Measurements from ENCODE around the gene PSME3IP1. TPM values are rescaled to one million over a fixed set of nuclear protein-coding genes. Genes with fewer than 3 reads are reported as not detected.

The PSME3IP1 gene
- total RNA-seq, 1 experiment from 2014 or later, result 98.4 TPM

GRCh38 chr16:57226701-57227621 lies 41.1 kb upstream of the PSME3IP1 start:
- H3K4me2 ChIP-seq (ENCODE audit: low read depth, low read length, poor library complexity, severe bottlenecking), result no peak overlapping the region
- no peak overlapping the region for H3K4me3 ChIP-seq (ENCODE audit: low read length)
- H2AFZ ChIP-seq (ENCODE audit: low read length), result no peak overlapping the region
- H3K9ac ChIP-seq (ENCODE audit: low read length), result no peak overlapping the region
- H3K9me3 ChIP-seq (ENCODE audit: low read length), result no peaks in the 10 kb centered on the region
- no peak overlapping the region for H3K27ac ChIP-seq (ENCODE audit: low read length)
- no peaks in the 10 kb centered on the region for H3K79me2 ChIP-seq (ENCODE audit: low read length)
- no peak for DNase-seq
- H3K9me2 ChIP-seq (replicated peaks; ENCODE audit: insufficient read depth, low read length), result no peaks in the 10 kb centered on the region
- H4K20me1 ChIP-seq (ENCODE audit: insufficient read depth, low read depth, low read length), result no peaks in the 10 kb centered on the region
- H3K36me3 ChIP-seq (ENCODE audit: insufficient read depth, low read length), result peaks cover 42% of the 10 kb centered on the region
- peaks cover 5% of the 10 kb centered on the region; the same call in 1 of the 2 replicates for H3K4me1 ChIP-seq (ENCODE audit: low read length)
- H3K27me3 ChIP-seq (ENCODE audit: low read length), result no peaks in the 10 kb centered on the region

- H4K20me1 ChIP-seq (ENCODE audit: insufficient read depth, low read depth, low read length), result no peaks in the 10 kb centered on the region
- H3K4me3 ChIP-seq (ENCODE audit: low read length), result no peak overlapping the region
- H3K36me3 ChIP-seq (ENCODE audit: insufficient read depth, low read length), result peaks cover 46% of the 10 kb centered on the region; the same call in 1 of the 2 replicates
- H3K4me1 ChIP-seq (ENCODE audit: low read length), result peaks cover 5% of the 10 kb centered on the region; the same call in 1 of the 2 replicates
- no peaks in the 10 kb centered on the region for H3K79me2 ChIP-seq (ENCODE audit: low read length)
- no peaks in the 10 kb centered on the region for H3K9me2 ChIP-seq (replicated peaks; ENCODE audit: insufficient read depth, low read length)
- H3K27ac ChIP-seq (ENCODE audit: low read length), result no peak overlapping the region
- DNase-seq, result no peak
- no peak overlapping the region for H3K4me2 ChIP-seq (ENCODE audit: low read depth, low read length, poor library complexity, severe bottlenecking)
- H3K9ac ChIP-seq (ENCODE audit: low read length), result no peak overlapping the region
- H3K9me3 ChIP-seq (ENCODE audit: low read length), result no peaks in the 10 kb centered on the region
- no peak overlapping the region for H2AFZ ChIP-seq (ENCODE audit: low read length)
- no peaks in the 10 kb centered on the region for H3K27me3 ChIP-seq (ENCODE audit: low read length)
These were observed 40.1 kb upstream of the PSME3IP1 start for GRCh38 chr16:57225978-57226377.

- no peak for DNase-seq
- peaks cover 5% of the 10 kb centered on the region; the same call in 1 of the 2 replicates for H3K4me1 ChIP-seq (ENCODE audit: low read length)
- no peaks in the 10 kb centered on the region for H3K9me3 ChIP-seq (ENCODE audit: low read length)
- H3K79me2 ChIP-seq (ENCODE audit: low read length), result no peaks in the 10 kb centered on the region
- no peak overlapping the region for H3K4me2 ChIP-seq (ENCODE audit: low read depth, low read length, poor library complexity, severe bottlenecking)
- H3K9ac ChIP-seq (ENCODE audit: low read length), result no peak overlapping the region
- H3K4me3 ChIP-seq (ENCODE audit: low read length), result no peak overlapping the region
- no peak overlapping the region for H3K27ac ChIP-seq (ENCODE audit: low read length)
- no peaks in the 10 kb centered on the region for H3K27me3 ChIP-seq (ENCODE audit: low read length)
- no peak overlapping the region for H2AFZ ChIP-seq (ENCODE audit: low read length)
- H3K36me3 ChIP-seq (ENCODE audit: insufficient read depth, low read length), result peaks cover 45% of the 10 kb centered on the region; the same call in 1 of the 2 replicates
- H4K20me1 ChIP-seq (ENCODE audit: insufficient read depth, low read depth, low read length), result no peaks in the 10 kb centered on the region
- no peaks in the 10 kb centered on the region for H3K9me2 ChIP-seq (replicated peaks; ENCODE audit: insufficient read depth, low read length)
These were observed 39.0 kb upstream of the PSME3IP1 start for GRCh38 chr16:57224651-57225335.

GRCh38 chr16:57223057-57223456 lies 37.2 kb upstream of the PSME3IP1 start:
- no peaks in the 10 kb centered on the region for H3K9me2 ChIP-seq (replicated peaks; ENCODE audit: insufficient read depth, low read length)
- no peaks in the 10 kb centered on the region for H3K79me2 ChIP-seq (ENCODE audit: low read length)
- H2AFZ ChIP-seq (ENCODE audit: low read length), result no peak overlapping the region
- no peak overlapping the region for H3K4me3 ChIP-seq (ENCODE audit: low read length)
- no peak overlapping the region for H3K9ac ChIP-seq (ENCODE audit: low read length)
- DNase-seq, result no peak
- no peaks in the 10 kb centered on the region for H3K27me3 ChIP-seq (ENCODE audit: low read length)
- no peaks in the 10 kb centered on the region for H3K9me3 ChIP-seq (ENCODE audit: low read length)
- H4K20me1 ChIP-seq (ENCODE audit: insufficient read depth, low read depth, low read length), result no peaks in the 10 kb centered on the region
- H3K4me2 ChIP-seq (ENCODE audit: low read depth, low read length, poor library complexity, severe bottlenecking), result no peak overlapping the region
- H3K4me1 ChIP-seq (ENCODE audit: low read length), result peaks cover 5% of the 10 kb centered on the region; the same call in 1 of the 2 replicates
- peaks cover 49% of the 10 kb centered on the region for H3K36me3 ChIP-seq (ENCODE audit: insufficient read depth, low read length)
- H3K27ac ChIP-seq (ENCODE audit: low read length), result no peak overlapping the region

GRCh38 chr16:57216968-57217367 lies 31.1 kb upstream of the PSME3IP1 start:
- H3K4me3 ChIP-seq (ENCODE audit: low read length), result no peak overlapping the region
- no peak overlapping the region for H3K4me2 ChIP-seq (ENCODE audit: low read depth, low read length, poor library complexity, severe bottlenecking)
- H3K36me3 ChIP-seq (ENCODE audit: insufficient read depth, low read length), result peaks cover 75% of the 10 kb centered on the region
- H2AFZ ChIP-seq (ENCODE audit: low read length), result no peak overlapping the region
- no peak overlapping the region for H3K9ac ChIP-seq (ENCODE audit: low read length)
- H3K27me3 ChIP-seq (ENCODE audit: low read length), result no peaks in the 10 kb centered on the region
- H3K79me2 ChIP-seq (ENCODE audit: low read length), result no peaks in the 10 kb centered on the region
- no peaks in the 10 kb centered on the region for H3K4me1 ChIP-seq (ENCODE audit: low read length)
- no peaks in the 10 kb centered on the region for H3K9me2 ChIP-seq (replicated peaks; ENCODE audit: insufficient read depth, low read length)
- DNase-seq, result no peak
- H4K20me1 ChIP-seq (ENCODE audit: insufficient read depth, low read depth, low read length), result no peaks in the 10 kb centered on the region
- H3K9me3 ChIP-seq (ENCODE audit: low read length), result peaks cover 3% of the 10 kb centered on the region; the same call in 1 of the 2 replicates
- H3K27ac ChIP-seq (ENCODE audit: low read length), result no peak overlapping the region

GRCh38 chr16:57213462-57213861 lies 27.6 kb upstream of the PSME3IP1 start:
- peaks cover 67% of the 10 kb centered on the region for H3K36me3 ChIP-seq (ENCODE audit: insufficient read depth, low read length)
- H4K20me1 ChIP-seq (ENCODE audit: insufficient read depth, low read depth, low read length), result no peaks in the 10 kb centered on the region
- no peak overlapping the region for H3K4me2 ChIP-seq (ENCODE audit: low read depth, low read length, poor library complexity, severe bottlenecking)
- H3K4me3 ChIP-seq (ENCODE audit: low read length), result no peak overlapping the region
- H3K9me2 ChIP-seq (replicated peaks; ENCODE audit: insufficient read depth, low read length), result no peaks in the 10 kb centered on the region
- no peak overlapping the region for H3K9ac ChIP-seq (ENCODE audit: low read length)
- no peaks in the 10 kb centered on the region for H3K79me2 ChIP-seq (ENCODE audit: low read length)
- no peak overlapping the region for H2AFZ ChIP-seq (ENCODE audit: low read length)
- DNase-seq, result no peak
- H3K27ac ChIP-seq (ENCODE audit: low read length), result no peak overlapping the region
- H3K9me3 ChIP-seq (ENCODE audit: low read length), result peaks cover 3% of the 10 kb centered on the region; the same call in 1 of the 2 replicates
- H3K27me3 ChIP-seq (ENCODE audit: low read length), result no peaks in the 10 kb centered on the region
- H3K4me1 ChIP-seq (ENCODE audit: low read length), result no peaks in the 10 kb centered on the region

- no peak overlapping the region for H3K4me3 ChIP-seq (ENCODE audit: low read length)
- H3K4me1 ChIP-seq (ENCODE audit: low read length), result no peaks in the 10 kb centered on the region
- no peaks in the 10 kb centered on the region for H3K9me3 ChIP-seq (ENCODE audit: low read length)
- no peaks in the 10 kb centered on the region for H3K9me2 ChIP-seq (replicated peaks; ENCODE audit: insufficient read depth, low read length)
- H2AFZ ChIP-seq (ENCODE audit: low read length), result no peak overlapping the region
- no peak for DNase-seq
- H3K27ac ChIP-seq (ENCODE audit: low read length), result no peak overlapping the region
- no peaks in the 10 kb centered on the region for H4K20me1 ChIP-seq (ENCODE audit: insufficient read depth, low read depth, low read length)
- peaks cover 60% of the 10 kb centered on the region for H3K36me3 ChIP-seq (ENCODE audit: insufficient read depth, low read length)
- no peak overlapping the region for H3K4me2 ChIP-seq (ENCODE audit: low read depth, low read length, poor library complexity, severe bottlenecking)
- peaks cover 16% of the 10 kb centered on the region for H3K79me2 ChIP-seq (ENCODE audit: low read length)
- H3K9ac ChIP-seq (ENCODE audit: low read length), result no peak overlapping the region
- H3K27me3 ChIP-seq (ENCODE audit: low read length), result no peaks in the 10 kb centered on the region
These were observed 23.9 kb upstream of the PSME3IP1 start for GRCh38 chr16:57209780-57210179.

GRCh38 chr16:57208926-57209325 lies 23.1 kb upstream of the PSME3IP1 start:
- H3K79me2 ChIP-seq (ENCODE audit: low read length), result peaks cover 20% of the 10 kb centered on the region
- no peak overlapping the region for H3K4me2 ChIP-seq (ENCODE audit: low read depth, low read length, poor library complexity, severe bottlenecking)
- H3K9me2 ChIP-seq (replicated peaks; ENCODE audit: insufficient read depth, low read length), result no peaks in the 10 kb centered on the region
- no peak overlapping the region for H3K27ac ChIP-seq (ENCODE audit: low read length)
- H3K4me3 ChIP-seq (ENCODE audit: low read length), result no peak overlapping the region
- H3K9ac ChIP-seq (ENCODE audit: low read length), result no peak overlapping the region
- H3K4me1 ChIP-seq (ENCODE audit: low read length), result no peaks in the 10 kb centered on the region
- H4K20me1 ChIP-seq (ENCODE audit: insufficient read depth, low read depth, low read length), result no peaks in the 10 kb centered on the region
- H3K9me3 ChIP-seq (ENCODE audit: low read length), result no peaks in the 10 kb centered on the region
- H3K36me3 ChIP-seq (ENCODE audit: insufficient read depth, low read length), result peaks cover 52% of the 10 kb centered on the region
- DNase-seq, result no peak
- no peaks in the 10 kb centered on the region for H3K27me3 ChIP-seq (ENCODE audit: low read length)
- H2AFZ ChIP-seq (ENCODE audit: low read length), result no peak overlapping the region

All from Karpas-422 (cell line).